Mucosa of rectum (tissue), 2 donors: ENCODE data around the gene NDC1.

Experiments used
- H3K27ac ChIP-seq, 2 donors: one replicate each; pipeline ENCODE4 v1.7.0; 2013; ENCODE audit warnings: inconsistent platforms in 2 of 2, low read depth in 2 of 2, low read length in 2 of 2
- H3K27me3 ChIP-seq, 2 donors: one replicate each; pipeline ENCODE4 v1.7.0; 2013; ENCODE audit warnings: low read length in 2 of 2; ENCODE audit not compliant: control insufficient read depth in 2 of 2, insufficient read depth in 2 of 2
- H3K36me3 ChIP-seq, 2 donors: one replicate each; pipeline ENCODE4 v1.7.0; 2013; ENCODE audit warnings: low read length in 2 of 2; ENCODE audit not compliant: control insufficient read depth in 2 of 2, insufficient read depth in 2 of 2
- H3K4me1 ChIP-seq, 2 donors: one replicate each; pipeline ENCODE4 v1.7.0; 2013; ENCODE audit warnings: low read length in 2 of 2, mild to moderate bottlenecking in 1 of 2; ENCODE audit not compliant: control insufficient read depth in 2 of 2, insufficient read depth in 2 of 2
- H3K4me3 ChIP-seq, 2 donors: one replicate each; pipeline ENCODE4 v1.7.0; 2013; ENCODE audit warnings: low read length in 2 of 2
- H3K9ac ChIP-seq, 2 donors: one replicate each; pipeline ENCODE4 v1.7.0; 2013; ENCODE audit warnings: low read length in 2 of 2, low read depth in 1 of 2, mild to moderate bottlenecking in 1 of 2
- H3K9me3 ChIP-seq, 2 donors: one replicate each; pipeline ENCODE4 v1.7.0; 2013; ENCODE audit warnings: low read length in 2 of 2; ENCODE audit not compliant: control insufficient read depth in 2 of 2
- donor health status: healthy.
- donor health status: Normal muscosa, but diverticular disease.

The NDC1 gene

DNA sequence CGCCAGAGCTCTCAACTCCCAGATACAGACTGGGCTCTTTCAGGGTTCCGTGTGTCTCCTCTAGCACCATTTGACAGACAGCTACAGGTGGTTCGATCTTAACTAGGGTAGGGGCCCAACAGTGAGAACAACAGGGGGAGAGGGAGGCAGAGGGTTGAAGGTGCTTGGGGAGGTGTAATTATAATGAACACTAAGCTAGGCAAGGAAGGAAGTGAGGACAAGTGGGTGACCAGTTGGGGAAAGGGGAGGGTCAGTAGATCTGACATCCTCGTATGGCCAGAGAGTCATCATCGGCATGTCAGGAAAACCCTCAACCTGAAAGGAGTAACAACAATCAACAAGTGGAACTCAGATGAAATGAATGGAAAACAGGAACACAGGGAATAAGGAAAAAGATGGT, 121.9 kb downstream of the NDC1 start:
- H3K4me1 ChIP-seq, result no peaks in the 10 kb centered on the region
- no peak overlapping the region for H3K27ac ChIP-seq
- no peaks in the 10 kb centered on the region for H3K27me3 ChIP-seq
- H3K4me3 ChIP-seq, result no peak overlapping the region
- H3K9ac ChIP-seq, result no peak overlapping the region
- no peaks in the 10 kb centered on the region for H3K9me3 ChIP-seq
- no peaks in the 10 kb centered on the region for H3K36me3 ChIP-seq

DNA sequence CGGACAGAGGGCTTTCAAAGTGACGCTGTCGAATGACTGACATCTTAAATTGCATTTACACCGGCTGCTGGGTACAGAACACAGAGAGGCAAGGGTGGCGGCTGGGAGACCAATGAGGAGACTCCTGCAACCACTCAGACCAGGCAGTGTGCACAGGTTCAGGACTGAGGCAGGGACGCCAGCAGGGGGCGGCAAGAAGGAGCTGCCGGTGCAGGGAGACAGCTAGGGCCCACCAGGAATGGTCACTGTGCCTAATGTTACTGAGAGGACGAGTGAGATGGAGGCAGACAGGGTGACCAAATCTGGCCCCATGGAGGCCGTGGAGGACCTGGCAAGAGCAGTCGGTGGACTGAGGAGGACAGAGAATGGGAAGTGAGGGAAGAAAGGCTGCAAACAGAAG, 122.6 kb downstream of the NDC1 start:
- Histone ChIP-seq H3K4me1 (no peaks in the 10 kb centered on the region), H3K9me3 (no peaks in the 10 kb centered on the region), H3K9ac (no peak overlapping the region), H3K36me3 (no peaks in the 10 kb centered on the region), H3K27me3 (no peaks in the 10 kb centered on the region), H3K27ac (no peak overlapping the region), H3K4me3 (no peak overlapping the region)
